ENCODE results near the gene FAM209A.

DNA sequence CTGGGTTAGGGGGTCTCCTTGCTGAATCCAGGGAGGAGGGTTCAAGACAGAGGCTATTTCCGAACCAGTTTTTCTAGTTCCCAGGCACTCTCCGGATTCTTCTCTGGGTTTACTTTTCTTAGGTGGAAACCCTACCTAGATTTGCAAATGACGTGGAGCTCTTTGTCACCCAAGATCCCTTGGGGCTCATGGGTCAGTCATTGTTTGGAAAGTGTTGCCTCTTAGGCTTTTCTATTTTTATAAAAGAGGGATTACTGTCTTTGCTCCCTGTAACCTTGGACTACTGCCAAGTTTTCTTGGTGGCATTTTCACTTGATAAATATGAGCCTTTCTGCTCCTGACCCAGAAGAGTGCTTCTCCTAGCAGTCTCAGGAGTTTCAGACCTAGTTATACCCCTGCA lies 42.1 kb downstream of the FAM209A start:
- TF ChIP-seq, protein P1, sequence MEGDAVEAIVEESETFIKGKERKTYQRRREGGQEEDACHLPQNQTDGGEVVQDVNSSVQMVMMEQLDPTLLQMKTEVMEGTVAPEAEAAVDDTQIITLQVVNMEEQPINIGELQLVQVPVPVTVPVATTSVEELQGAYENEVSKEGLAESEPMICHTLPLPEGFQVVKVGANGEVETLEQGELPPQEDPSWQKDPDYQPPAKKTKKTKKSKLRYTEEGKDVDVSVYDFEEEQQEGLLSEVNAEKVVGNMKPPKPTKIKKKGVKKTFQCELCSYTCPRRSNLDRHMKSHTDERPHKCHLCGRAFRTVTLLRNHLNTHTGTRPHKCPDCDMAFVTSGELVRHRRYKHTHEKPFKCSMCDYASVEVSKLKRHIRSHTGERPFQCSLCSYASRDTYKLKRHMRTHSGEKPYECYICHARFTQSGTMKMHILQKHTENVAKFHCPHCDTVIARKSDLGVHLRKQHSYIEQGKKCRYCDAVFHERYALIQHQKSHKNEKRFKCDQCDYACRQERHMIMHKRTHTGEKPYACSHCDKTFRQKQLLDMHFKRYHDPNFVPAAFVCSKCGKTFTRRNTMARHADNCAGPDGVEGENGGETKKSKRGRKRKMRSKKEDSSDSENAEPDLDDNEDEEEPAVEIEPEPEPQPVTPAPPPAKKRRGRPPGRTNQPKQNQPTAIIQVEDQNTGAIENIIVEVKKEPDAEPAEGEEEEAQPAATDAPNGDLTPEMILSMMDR (conservative IDR thresholded peaks at IDR 0.05; ENCODE audit: low read length), result no peak
- no peak for TF ChIP-seq EZH2phosphoT487 (IDR thresholded peaks at IDR 0.05; ENCODE audit: borderline replicate concordance, low read depth, low read length)
